ENCODE results near the gene ROR2.

ROR2 gene

GRCh38 chr9:91900055-91900796 lies 49.8 kb downstream of the ROR2 start:
- DNase-seq, result no peak

GRCh38 chr9:91899594-91899993 lies 50.4 kb downstream of the ROR2 start:
- no peak for DNase-seq

GRCh38 chr9:91899219-91899563 lies 50.8 kb downstream of the ROR2 start:
- DNase-seq, result no peak

GRCh38 chr9:91898451-91899218 lies 51.4 kb downstream of the ROR2 start:
- DNase-seq, result no peak

GRCh38 chr9:91897201-91897600 lies 52.8 kb downstream of the ROR2 start:
- no peak for DNase-seq

- no peak for DNase-seq
Observed at GRCh38 chr9:91896513-91897121, 53.4 kb downstream of the ROR2 start.

- no peak for DNase-seq
Observed at GRCh38 chr9:91896097-91896496, 53.9 kb downstream of the ROR2 start.

- no peak for DNase-seq
Observed at GRCh38 chr9:91894536-91894935, 55.5 kb downstream of the ROR2 start.

- no peak for DNase-seq
Observed at GRCh38 chr9:91894023-91894422, 56.0 kb downstream of the ROR2 start.

GRCh38 chr9:91891915-91892314 lies 58.1 kb downstream of the ROR2 start:
- no peak for DNase-seq

GRCh38 chr9:91890662-91891061 lies 59.4 kb downstream of the ROR2 start:
- DNase-seq, result no peak

GRCh38 chr9:91889161-91889911 lies 60.7 kb downstream of the ROR2 start:
- no peak for DNase-seq

GRCh38 chr9:91886414-91887076 lies 63.5 kb downstream of the ROR2 start:
- no peak for DNase-seq

GRCh38 chr9:91885746-91886413 lies 64.1 kb downstream of the ROR2 start:
- no peak for DNase-seq

GRCh38 chr9:91884696-91885687 lies 65.0 kb downstream of the ROR2 start:
- DNase-seq, result no peak

- no peak for DNase-seq
Observed at GRCh38 chr9:91884153-91884552, 65.9 kb downstream of the ROR2 start.

GRCh38 chr9:91883503-91883902 lies 66.5 kb downstream of the ROR2 start:
- DNase-seq, result no peak

- no peak for DNase-seq
Observed at GRCh38 chr9:91882627-91883026, 67.4 kb downstream of the ROR2 start.

GRCh38 chr9:91880378-91880972 lies 69.6 kb downstream of the ROR2 start:
- DNase-seq, result no peak

- no peak for DNase-seq
Observed at GRCh38 chr9:91879231-91879630, 70.8 kb downstream of the ROR2 start.
